Tibial nerve (tissue), 4 donors: ENCODE data around the gene DIABLO.

Source experiments
- CTCF ChIP-seq, 5 experiments: fragments of 200-600 bp in 3 of 5; fragments of 450-650 bp in 2 of 5; sonication (generic) in 3 of 5; IDR thresholded peaks; one replicate each; pipeline ENCODE4 v1.5.1; 2016 to 2019; ENCODE audit warnings: antibody characterized with exemption in 5 of 5, mild to moderate bottlenecking in 3 of 5, moderate library complexity in 2 of 5
- EP300 ChIP-seq, 2 donors: sonication (generic); formaldehyde crosslinking; IDR thresholded peaks; one replicate each; pipeline ENCODE4 v1.6.1; 2017; ENCODE audit warnings: antibody characterized with exemption in 2 of 2, mild to moderate bottlenecking in 1 of 2
- POLR2A ChIP-seq, 2 donors: fragments of 450-650 bp; IDR thresholded peaks; one replicate each; pipeline ENCODE4 v1.6.1; 2017; ENCODE audit warnings: antibody characterized with exemption in 2 of 2, mild to moderate bottlenecking in 2 of 2, moderate library complexity in 2 of 2

GRCh38 chr12:122250047-122250446, 24.2 kb upstream of the DIABLO start:
- no peak for TF ChIP-seq POLR2A (IDR thresholded peaks at IDR 0.05)
- no peak for TF ChIP-seq CTCF (IDR thresholded peaks at IDR 0.05)
- no peak for TF ChIP-seq EP300 (IDR thresholded peaks at IDR 0.05)
